Adrenal gland (tissue), 5 donors: Measurements from ENCODE around the gene OSCP1.

Experiments
- CTCF ChIP-seq, 6 experiments: fragments of 450-650 bp in 4 of 6; fragments of 200-600 bp in 2 of 6; sonication (generic) in 1 of 6; IDR thresholded peaks; 1 replicate in 5 of 6; 2 replicates in 1 of 6; pipeline versions ENCODE4 v1.5.1 to v1.8.0; 2016 to 2021; ENCODE audit warnings: antibody characterized with exemption in 6 of 6, mild to moderate bottlenecking in 2 of 6, moderate library complexity in 1 of 6
- POLR2A ChIP-seq, 2 donors: fragments of 450-650 bp; IDR thresholded peaks; one replicate each; pipeline ENCODE4 v1.6.1; 2017; ENCODE audit warnings: antibody characterized with exemption in 2 of 2, mild to moderate bottlenecking in 2 of 2, moderate library complexity in 1 of 2
- donor health status: DM: no; HTN: no; CAD: no.

GRCh38 chr1:36380143-36380619 lies 70.1 kb downstream of the OSCP1 start:
- no peak for TF ChIP-seq POLR2A (IDR thresholded peaks at IDR 0.05)
- no peak for TF ChIP-seq CTCF (IDR thresholded peaks at IDR 0.05)
